ENCODE results near the gene TM2D1. TPM values are rescaled to one million over a fixed set of nuclear protein-coding genes. Genes with fewer than 3 reads are reported as not detected.

Gene TM2D1
- total RNA-seq, 1 donor from 2014 or later = 48.8 TPM

GRCh38 chr1:61642475-61643232 is 82.3 kb downstream of the TM2D1 start:
- DNase-seq = no peak

- DNase-seq = peak; percentile 70
These were observed 83.2 kb downstream of the TM2D1 start for GRCh38 chr1:61641578-61642336.

- no peak for DNase-seq
These were observed 84.1 kb downstream of the TM2D1 start for GRCh38 chr1:61640531-61641530.

GRCh38 chr1:61639608-61640336 is 85.2 kb downstream of the TM2D1 start:
- DNase-seq = no peak

GRCh38 chr1:61638911-61639605 is 85.9 kb downstream of the TM2D1 start:
- DNase-seq = no peak

GRCh38 chr1:61638296-61638695 is 86.6 kb downstream of the TM2D1 start:
- DNase-seq = no peak

- no peak for DNase-seq
These were observed 87.5 kb downstream of the TM2D1 start for GRCh38 chr1:61637470-61637869.

GRCh38 chr1:61636814-61637213 is 88.1 kb downstream of the TM2D1 start:
- DNase-seq = no peak

- DNase-seq = peak; percentile 13
These were observed 88.6 kb downstream of the TM2D1 start for GRCh38 chr1:61636376-61636775.

GRCh38 chr1:61635557-61635956 is 89.4 kb downstream of the TM2D1 start:
- DNase-seq = no peak

- no peak for DNase-seq
These were observed 93.5 kb downstream of the TM2D1 start for GRCh38 chr1:61631436-61631835.

Other genes starting within 250 kb of the TM2D1 start
- 5.4 and 6.1 TPM in 2 replicates for gene PATJ, start 17.3 kb upstream of the TM2D1 start, total RNA-seq

Measured in dermis blood vessel endothelial cell (primary cell).